Measurements from ENCODE around the gene PEX11G.
A peak's percentile ranks its signal among the peaks of the same experiment; 100 is the strongest.
"Not testable (repeated sequence)": the region's sequence is repeated elsewhere in the genome, so short reads cannot be mapped to it uniquely, and the experiment has no call there.

Gene PEX11G

DNA sequence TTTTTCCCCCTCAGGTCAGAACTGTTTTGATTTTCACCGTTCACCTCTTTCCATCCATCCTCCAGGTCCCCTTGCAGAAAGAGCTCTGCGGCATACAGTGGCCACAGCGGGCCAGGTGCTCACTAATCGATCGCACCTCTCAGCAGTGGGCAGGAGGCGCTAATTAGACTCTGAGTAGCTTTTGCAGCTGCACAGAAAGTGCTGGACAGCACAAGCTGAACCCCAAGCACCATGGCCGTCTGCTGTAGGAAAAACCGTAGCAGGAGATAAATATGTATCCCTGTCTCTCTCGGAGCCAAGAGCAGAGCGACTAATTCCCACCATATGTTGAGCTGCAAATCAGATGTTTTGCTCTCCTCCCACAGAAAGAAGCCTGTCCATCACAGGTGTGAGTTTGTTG, 54.4 kb downstream of the PEX11G start:
- Histone ChIP-seq H3K27me3 (ENCODE audit: insufficient read depth, low read depth, severe bottlenecking) (no peaks in the 10 kb centered on the region), H3K9me3 (ENCODE audit: severe bottlenecking) (no peaks in the 10 kb centered on the region), H3K4me3 (ENCODE audit: low read depth, low read length) (no peak overlapping the region), H3K27ac (peak overlapping the region; percentile 22), H3K36me3 (no peaks in the 10 kb centered on the region)
- peak; percentile 5; the same call in 1 of the 2 replicates for TF ChIP-seq CTCF (IDR thresholded peaks at IDR 0.05; ENCODE audit: low read depth, low read length)
- peak; percentile 73 for DNase-seq

GRCh38 chr19:7433456-7433855, 55.4 kb downstream of the PEX11G start:
- not testable (repeated sequence) for H3K27me3 ChIP-seq (ENCODE audit: insufficient read depth, low read depth, severe bottlenecking); H3K9me3 ChIP-seq (ENCODE audit: severe bottlenecking); DNase-seq; H3K4me3 ChIP-seq (ENCODE audit: low read depth, low read length); H3K36me3 ChIP-seq; H3K27ac ChIP-seq

GRCh38 chr19:7429638-7430282, 59.1 kb downstream of the PEX11G start:
- DNase-seq = no peak
- TF ChIP-seq CTCF (IDR thresholded peaks at IDR 0.05; ENCODE audit: low read depth, low read length) = no peak

DNA sequence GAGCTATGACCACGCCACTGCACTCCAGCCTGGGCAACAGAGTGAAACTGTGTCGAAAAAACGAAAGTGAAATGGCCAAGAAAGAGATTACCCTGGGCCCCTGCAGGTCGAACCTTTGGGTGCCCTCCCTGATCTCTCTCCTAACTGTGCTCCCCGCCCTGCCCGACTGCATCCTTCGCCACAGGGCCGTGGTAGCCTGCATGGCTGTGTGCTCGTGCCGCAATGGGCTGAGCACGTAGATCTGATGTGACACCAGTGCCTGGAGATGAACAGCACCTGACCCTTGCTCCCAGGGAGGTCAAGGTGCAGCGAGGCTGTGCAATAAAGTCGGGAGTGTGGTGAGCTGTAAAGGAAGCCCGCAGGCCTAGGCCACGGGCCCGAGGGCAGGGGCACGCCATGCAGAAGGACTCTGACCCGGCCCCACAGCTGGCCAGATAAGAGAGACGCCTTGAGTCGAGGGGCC, 60.2 kb downstream of the PEX11G start:
- no peak for DNase-seq
- Histone ChIP-seq H3K27ac (no peak overlapping the region), H3K27me3 (ENCODE audit: insufficient read depth, low read depth, severe bottlenecking) (no peaks in the 10 kb centered on the region), H3K9me3 (ENCODE audit: severe bottlenecking) (no peaks in the 10 kb centered on the region), H3K36me3 (no peaks in the 10 kb centered on the region), H3K4me3 (ENCODE audit: low read depth, low read length) (no peak overlapping the region)
- TF ChIP-seq CTCF (IDR thresholded peaks at IDR 0.05; ENCODE audit: low read depth, low read length) = no peak

More at GRCh38 chr19:7429638-7430282, 59.1 kb downstream of the PEX11G start:
- Histone ChIP-seq H3K4me3 (ENCODE audit: low read depth, low read length) (no peak overlapping the region), H3K9me3 (ENCODE audit: severe bottlenecking) (no peaks in the 10 kb centered on the region), H3K27me3 (ENCODE audit: insufficient read depth, low read depth, severe bottlenecking) (no peaks in the 10 kb centered on the region), H3K36me3 (no peaks in the 10 kb centered on the region), H3K27ac (no peak overlapping the region)

DNA sequence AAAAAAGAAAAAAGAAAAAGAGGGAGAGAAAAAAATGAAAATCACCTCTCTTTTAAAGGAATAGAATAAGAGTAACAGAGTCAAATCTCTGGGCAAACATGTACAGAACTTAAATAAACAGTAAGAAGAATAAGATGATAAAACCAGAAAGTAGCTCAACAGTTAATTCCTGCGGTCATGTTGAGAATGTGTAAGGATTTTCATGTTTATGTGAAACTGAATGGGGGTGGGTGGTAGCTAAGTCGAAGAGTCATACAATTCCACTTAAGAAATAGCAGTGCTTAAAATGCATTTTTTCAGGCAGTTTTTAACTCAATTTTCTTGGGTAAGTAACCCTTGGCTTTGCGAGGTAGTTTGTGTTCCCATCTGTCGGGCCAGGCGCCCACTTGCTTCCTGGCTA, 60.9 kb downstream of the PEX11G start:
- H3K27ac ChIP-seq = no peak overlapping the region

DNA sequence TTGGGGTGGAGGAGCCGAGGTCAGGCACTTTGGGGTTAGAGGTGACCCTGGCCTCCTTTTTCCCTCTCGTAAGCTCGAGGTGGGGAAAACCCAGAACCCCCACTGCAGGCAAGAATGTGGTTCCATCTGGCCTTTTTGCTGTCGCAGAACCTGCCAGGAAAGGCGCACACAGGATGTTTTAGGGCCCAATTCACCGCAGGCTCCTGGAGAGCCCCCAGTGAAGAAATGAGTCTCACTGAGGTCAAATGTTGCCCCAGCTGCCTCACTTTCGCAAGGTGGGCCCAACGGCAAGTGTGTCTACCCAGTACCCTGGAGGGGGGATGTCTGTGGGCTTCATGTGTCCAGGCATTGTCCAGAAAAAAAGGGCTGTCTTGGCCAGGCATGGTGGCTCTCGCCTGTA, 61.8 kb downstream of the PEX11G start:
- no peak for TF ChIP-seq CTCF (IDR thresholded peaks at IDR 0.05; ENCODE audit: low read depth, low read length)
- H3K9me3 ChIP-seq (ENCODE audit: severe bottlenecking) = no peaks in the 10 kb centered on the region
- no peaks in the 10 kb centered on the region for H3K36me3 ChIP-seq
- DNase-seq = no peak
- H3K4me3 ChIP-seq (ENCODE audit: low read depth, low read length) = no peak overlapping the region
- H3K27me3 ChIP-seq (ENCODE audit: insufficient read depth, low read depth, severe bottlenecking) = no peaks in the 10 kb centered on the region
- H3K27ac ChIP-seq = no peak overlapping the region

More for the DNA sequence above, 60.9 kb downstream of the PEX11G start:
- no peak for DNase-seq
- H3K9me3 ChIP-seq (ENCODE audit: severe bottlenecking) = no peaks in the 10 kb centered on the region
- H3K36me3 ChIP-seq = no peaks in the 10 kb centered on the region
- H3K27me3 ChIP-seq (ENCODE audit: insufficient read depth, low read depth, severe bottlenecking) = no peaks in the 10 kb centered on the region
- no peak for TF ChIP-seq CTCF (IDR thresholded peaks at IDR 0.05; ENCODE audit: low read depth, low read length)
- no peak overlapping the region for H3K4me3 ChIP-seq (ENCODE audit: low read depth, low read length)
